ENCODE data around the gene CEACAM19.

Gene CEACAM19

GRCh38 chr19:44723299-44723951 lies 52.1 kb downstream of the CEACAM19 start:
- DNase-seq (ENCODE audit: low spot score), result no peak

GRCh38 chr19:44723952-44724319 lies 52.7 kb downstream of the CEACAM19 start:
- peak; percentile 90 for DNase-seq (ENCODE audit: low spot score)

GRCh38 chr19:44725251-44725650 lies 54.0 kb downstream of the CEACAM19 start:
- DNase-seq (ENCODE audit: low spot score), result peak; percentile 30

GRCh38 chr19:44725684-44726083 lies 54.4 kb downstream of the CEACAM19 start:
- DNase-seq (ENCODE audit: low spot score), result no peak

- no peak for DNase-seq (ENCODE audit: low spot score)
These were observed 55.2 kb downstream of the CEACAM19 start for GRCh38 chr19:44726465-44726864.

GRCh38 chr19:44728178-44728577 lies 56.9 kb downstream of the CEACAM19 start:
- DNase-seq (ENCODE audit: low spot score), result no peak

- DNase-seq (ENCODE audit: low spot score), result no peak
These were observed 58.3 kb downstream of the CEACAM19 start for GRCh38 chr19:44729516-44730033.

GRCh38 chr19:44731081-44731480 lies 59.8 kb downstream of the CEACAM19 start:
- DNase-seq (ENCODE audit: low spot score), result no peak

- DNase-seq (ENCODE audit: low spot score), result no peak
These were observed 60.3 kb downstream of the CEACAM19 start for GRCh38 chr19:44731622-44732021.

- peak; percentile 17 for DNase-seq (ENCODE audit: low spot score)
These were observed 61.1 kb downstream of the CEACAM19 start for GRCh38 chr19:44732235-44733014.
